Right atrium auricular region (tissue), 2 donors: ENCODE data around the gene PRDM15. TPM values are rescaled to one million over a fixed set of nuclear protein-coding genes. Genes with fewer than 3 reads are reported as not detected.

Experiments used
- DNase-seq: peaks from one replicate; pipeline ENCODE4 v3.0.0-alpha.2; 2019; ENCODE audit warnings: low spot score
- H3K27ac ChIP-seq, 2 donors: fragments of 200-600 bp; sonication (generic); 1 replicate in 1 of 2; 2 replicates in 1 of 2; pipeline ENCODE4 v1.5.1; 2016 to 2019
- H3K27me3 ChIP-seq, 2 donors: fragments of 200-600 bp; sonication (generic); one replicate each; pipeline versions ENCODE4 v1.5.1 to v1.6.0; 2017 to 2019
- H3K36me3 ChIP-seq: fragments of 200-600 bp; sonication (generic); one replicate; pipeline ENCODE4 v1.5.1; 2016
- H3K4me1 ChIP-seq, 2 donors: fragments of 200-600 bp; sonication (generic); one replicate each; pipeline versions ENCODE4 v1.5.1 to v1.6.0; 2017 to 2019
- H3K4me3 ChIP-seq, 2 donors: fragments of 200-600 bp; sonication (generic); 1 replicate in 1 of 2; 2 replicates in 1 of 2; pipeline ENCODE4 v1.5.1; 2017 to 2019; ENCODE audit warnings: mild to moderate bottlenecking in 1 of 2, moderate library complexity in 1 of 2
- H3K9me3 ChIP-seq, 2 donors: fragments of 200-600 bp; sonication (generic); one replicate each; pipeline ENCODE4 v1.5.1; 2019
- total RNA-seq, 2 donors: library from RNA; depleted of rRNA; stranded (reverse); fragments of >200 nt; gene quantifications; one replicate each; pipeline ENCODE4 v1.1.0, GENCODE V29; 2016
- TF ChIP-seq, protein P1 (sequence below), 2 donors: fragments of 200-600 bp; sonication (generic); IDR thresholded peaks; one replicate each; pipeline ENCODE4 v1.5.1; 2019; ENCODE audit warnings: antibody characterized with exemption in 2 of 2

The PRDM15 gene
- total RNA-seq, 2 donors from 2014 or later = 2.6 to 4.2 TPM

DNA sequence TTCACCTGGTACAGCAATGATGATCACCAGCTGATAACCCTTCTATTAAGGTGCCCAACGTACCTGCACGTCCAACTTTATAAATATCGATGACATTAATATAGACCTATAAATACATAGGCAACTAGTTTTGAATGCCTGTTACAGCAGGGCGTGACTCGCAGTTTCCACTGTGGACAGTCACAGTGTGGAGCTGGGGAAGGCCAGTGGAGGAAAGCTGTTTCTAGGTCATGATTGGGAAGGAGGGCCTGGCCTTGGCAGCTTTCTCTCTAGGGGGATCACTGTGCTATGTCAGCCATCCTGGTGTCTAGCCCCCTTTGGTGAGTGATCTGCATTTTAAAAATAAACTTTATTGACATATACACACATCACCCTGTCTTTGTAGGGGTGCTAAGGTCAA is 4.4 kb upstream of the PRDM15 start:
- no peaks in the 10 kb centered on the region for H3K36me3 ChIP-seq
- no peaks in the 10 kb centered on the region for H3K27me3 ChIP-seq
- no peak overlapping the region for H3K4me3 ChIP-seq
- H3K9me3 ChIP-seq = no peaks in the 10 kb centered on the region
- H3K27ac ChIP-seq = no peak overlapping the region
- TF ChIP-seq, protein P1, sequence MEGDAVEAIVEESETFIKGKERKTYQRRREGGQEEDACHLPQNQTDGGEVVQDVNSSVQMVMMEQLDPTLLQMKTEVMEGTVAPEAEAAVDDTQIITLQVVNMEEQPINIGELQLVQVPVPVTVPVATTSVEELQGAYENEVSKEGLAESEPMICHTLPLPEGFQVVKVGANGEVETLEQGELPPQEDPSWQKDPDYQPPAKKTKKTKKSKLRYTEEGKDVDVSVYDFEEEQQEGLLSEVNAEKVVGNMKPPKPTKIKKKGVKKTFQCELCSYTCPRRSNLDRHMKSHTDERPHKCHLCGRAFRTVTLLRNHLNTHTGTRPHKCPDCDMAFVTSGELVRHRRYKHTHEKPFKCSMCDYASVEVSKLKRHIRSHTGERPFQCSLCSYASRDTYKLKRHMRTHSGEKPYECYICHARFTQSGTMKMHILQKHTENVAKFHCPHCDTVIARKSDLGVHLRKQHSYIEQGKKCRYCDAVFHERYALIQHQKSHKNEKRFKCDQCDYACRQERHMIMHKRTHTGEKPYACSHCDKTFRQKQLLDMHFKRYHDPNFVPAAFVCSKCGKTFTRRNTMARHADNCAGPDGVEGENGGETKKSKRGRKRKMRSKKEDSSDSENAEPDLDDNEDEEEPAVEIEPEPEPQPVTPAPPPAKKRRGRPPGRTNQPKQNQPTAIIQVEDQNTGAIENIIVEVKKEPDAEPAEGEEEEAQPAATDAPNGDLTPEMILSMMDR (IDR thresholded peaks at IDR 0.05) = no peak
- no peak for DNase-seq
- H3K4me1 ChIP-seq = no peaks in the 10 kb centered on the region

DNA sequence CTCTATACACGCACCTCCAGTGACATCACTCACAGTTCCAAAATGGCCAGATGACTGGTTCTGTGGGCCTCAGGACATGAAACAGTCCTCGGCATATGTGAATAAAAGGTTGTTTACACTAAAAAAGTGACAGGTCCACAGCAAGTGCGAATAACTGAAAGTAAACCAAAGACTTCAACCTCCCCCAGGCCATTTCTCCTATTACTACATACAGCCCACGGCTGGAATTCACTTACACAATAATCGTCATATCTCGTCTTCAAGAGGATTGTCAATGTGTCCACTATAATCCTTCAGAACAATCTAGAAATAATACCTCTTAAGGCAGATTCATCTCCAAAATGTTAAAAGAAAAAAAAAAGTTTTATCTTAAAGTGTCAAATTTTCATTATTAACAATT is 1.9 kb upstream of the PRDM15 start:
- H3K9me3 ChIP-seq = no peaks in the 10 kb centered on the region
- no peaks in the 10 kb centered on the region for H3K36me3 ChIP-seq
- H3K4me1 ChIP-seq = peaks cover 0 to 5% of the 10 kb centered on the region in 2 donors
- H3K4me3 ChIP-seq = no peak overlapping the region
- TF ChIP-seq, protein P1 (IDR thresholded peaks at IDR 0.05) = no peak
- no peak overlapping the region for H3K27ac ChIP-seq
- no peaks in the 10 kb centered on the region for H3K27me3 ChIP-seq
- no peak for DNase-seq

DNA sequence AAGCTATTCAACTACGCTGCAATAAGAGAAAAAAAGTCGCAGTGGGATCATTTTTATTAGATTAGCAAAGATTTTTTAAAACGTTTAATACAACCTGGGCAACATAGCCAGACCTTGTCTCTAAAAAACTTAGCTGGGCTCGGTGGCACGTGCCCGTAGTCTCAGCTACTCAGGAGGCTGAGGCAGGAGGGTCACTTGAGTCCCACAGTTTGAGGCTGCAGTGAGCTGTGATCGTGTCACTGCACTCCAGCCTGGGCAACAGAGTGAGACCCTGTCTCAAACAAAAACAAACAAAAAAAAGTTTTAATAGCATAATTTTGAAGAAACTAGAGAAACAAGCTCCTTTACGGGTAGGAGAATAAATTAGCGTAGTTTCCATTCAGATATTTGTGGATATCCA is 1.0 kb upstream of the PRDM15 start:
- H3K27me3 ChIP-seq = no peaks in the 10 kb centered on the region
- H3K36me3 ChIP-seq = no peaks in the 10 kb centered on the region
- TF ChIP-seq, protein P1 (IDR thresholded peaks at IDR 0.05) = no peak
- peak overlapping the region in 1 of 2 donors; percentile 76 for H3K4me3 ChIP-seq
- H3K4me1 ChIP-seq = peaks cover 0 to 5% of the 10 kb centered on the region in 2 donors
- no peak for DNase-seq
- peak overlapping the region in 1 of 2 donors; percentile 81 for H3K27ac ChIP-seq
- H3K9me3 ChIP-seq = no peaks in the 10 kb centered on the region

DNA sequence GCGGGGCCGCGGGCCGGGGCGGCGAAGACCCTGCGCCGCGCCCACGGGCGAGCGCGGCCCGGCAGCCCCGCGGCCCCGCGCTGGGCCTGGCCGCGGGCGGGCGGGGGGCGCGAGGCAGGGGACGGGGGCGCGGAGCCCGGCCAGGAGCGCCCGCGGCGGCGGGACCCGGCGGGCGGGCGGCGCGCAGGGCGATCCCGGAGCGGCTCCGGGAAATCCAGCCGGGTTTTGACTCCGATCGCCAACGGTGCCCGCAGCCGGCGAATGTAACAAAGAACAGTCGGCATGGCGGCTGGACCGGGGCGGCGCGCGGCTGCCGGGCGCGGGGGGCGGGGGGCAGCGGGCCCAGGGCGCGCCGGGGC is 334 bp downstream of the PRDM15 start:
- Histone ChIP-seq H3K36me3 (no peaks in the 10 kb centered on the region), H3K9me3 (no peaks in the 10 kb centered on the region), H3K27me3 (no peaks in the 10 kb centered on the region), H3K4me1 (peaks cover 0 to 5% of the 10 kb centered on the region in 2 donors), H3K27ac (peak overlapping the region; percentile 51 to 74), H3K4me3 (peak overlapping the region; percentile 76 to 86)
- peak; percentile 83 for DNase-seq
- TF ChIP-seq, protein P1 (IDR thresholded peaks at IDR 0.05) = no peak

DNA sequence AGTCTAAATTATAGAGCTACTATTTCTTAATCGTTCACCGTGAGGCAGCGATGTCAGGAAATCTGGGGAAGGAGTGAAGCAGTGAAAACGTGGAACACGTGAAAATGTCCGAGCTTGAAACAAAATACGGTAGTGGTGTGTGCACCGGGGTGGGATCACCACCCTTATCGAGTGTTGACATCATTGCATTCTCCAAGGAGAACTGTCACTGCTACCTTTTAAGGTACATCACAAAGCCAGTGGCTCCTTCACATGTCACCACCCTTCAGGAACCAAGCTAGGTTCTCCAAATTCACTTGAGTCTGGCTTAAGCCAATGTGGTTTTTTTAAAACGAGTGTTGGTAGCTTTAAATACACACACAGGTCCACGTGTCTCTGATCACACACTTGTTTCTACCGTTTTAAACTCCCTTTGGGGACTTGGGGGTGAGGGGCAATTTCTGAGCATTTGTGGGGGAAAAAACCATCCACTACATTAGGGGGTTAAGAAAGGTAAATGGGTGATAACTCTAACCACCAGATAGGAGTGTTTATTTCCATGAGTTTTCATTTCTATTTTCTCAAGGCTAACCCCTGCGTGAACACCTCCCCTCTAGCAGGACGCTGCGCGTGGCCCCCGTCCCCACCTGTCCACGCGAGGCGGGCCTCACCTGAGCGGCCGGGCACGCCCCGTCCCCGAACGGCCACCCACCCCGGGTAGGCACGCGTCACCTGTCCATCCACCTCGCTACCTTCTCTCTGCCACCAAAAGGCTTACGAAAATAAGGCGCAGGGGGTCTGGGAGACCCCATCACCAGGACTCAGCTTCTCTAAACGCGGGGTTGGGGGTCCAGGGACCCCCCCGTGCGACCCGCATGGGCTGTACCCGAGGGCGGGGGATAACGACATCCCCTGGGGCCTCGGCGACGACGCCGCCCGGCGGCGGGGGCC is 978 bp downstream of the PRDM15 start:
- TF ChIP-seq, protein P1 (IDR thresholded peaks at IDR 0.05) = no peak
- no peaks in the 10 kb centered on the region for H3K27me3 ChIP-seq
- H3K4me1 ChIP-seq = peaks cover 0 to 5% of the 10 kb centered on the region in 2 donors
- H3K4me3 ChIP-seq = peak overlapping the region; percentile 76 to 86
- H3K27ac ChIP-seq = peak overlapping the region; percentile 51 to 74
- DNase-seq = no peak
- H3K36me3 ChIP-seq = no peaks in the 10 kb centered on the region
- H3K9me3 ChIP-seq = no peaks in the 10 kb centered on the region
